ENCODE results near the gene SSC4D. TPM values are rescaled to one million over a fixed set of nuclear protein-coding genes. Genes with fewer than 3 reads are reported as not detected.

Gene SSC4D
- polyA plus RNA-seq, 1 donor from 2014 or later = 2.5 TPM

- Histone ChIP-seq H3K9me3 (ENCODE audit: low read length) (no peaks in the 10 kb centered on the region), H3K36me3 (ENCODE audit: insufficient read depth, low read length) (no peaks in the 10 kb centered on the region), H3K4me3 (ENCODE audit: low read length) (no peak overlapping the region), H2AFZ (ENCODE audit: low read depth, low read length) (no peak overlapping the region), H3K4me2 (ENCODE audit: low read length) (no peak overlapping the region), H3K27ac (ENCODE audit: low read length) (no peak overlapping the region), H3F3A (ENCODE audit: insufficient read depth, low read length, poor library complexity, severe bottlenecking) (no peaks in the 10 kb centered on the region), H4K20me1 (ENCODE audit: insufficient read depth) (no peaks in the 10 kb centered on the region), H3K27me3 (ENCODE audit: insufficient read depth, low read depth, low read length) (no peaks in the 10 kb centered on the region), H3K9ac (ENCODE audit: low read length) (no peak overlapping the region), H3K79me2 (replicated peaks; ENCODE audit: insufficient read depth, low read length) (no peaks in the 10 kb centered on the region), H3K9me2 (ENCODE audit: insufficient read depth, low read length) (no peaks in the 10 kb centered on the region)
- no peak for TF ChIP-seq RAD21 (conservative IDR thresholded peaks at IDR 0.05)
- TF ChIP-seq EP300 (conservative IDR thresholded peaks at IDR 0.05; ENCODE audit: poor library complexity, severe bottlenecking) = no peak
- TF ChIP-seq POLR2AphosphoS5 (IDR thresholded peaks at IDR 0.05) = no peak
- no peak for TF ChIP-seq TAF1 (IDR thresholded peaks at IDR 0.05; ENCODE audit: low read depth)
- TF ChIP-seq SMC3 (conservative IDR thresholded peaks at IDR 0.05; ENCODE audit: poor library complexity) = no peak
- TF ChIP-seq REST (IDR thresholded peaks at IDR 0.05; ENCODE audit: borderline replicate concordance) = no peak
- TF ChIP-seq CTCF (IDR thresholded peaks at IDR 0.05; ENCODE audit: poor library complexity, severe bottlenecking) = no peak
- TF ChIP-seq MXI1 (conservative IDR thresholded peaks at IDR 0.05; ENCODE audit: poor library complexity, severe bottlenecking) = no peak
- TF ChIP-seq EZH2 (IDR thresholded peaks at IDR 0.05; ENCODE audit: borderline replicate concordance, insufficient read depth, low read length, poor library complexity, severe bottlenecking) = no peak
Observed at GRCh38 chr7:76428868-76429805, 19.6 kb upstream of the SSC4D start.

- Histone ChIP-seq H3K27ac (ENCODE audit: low read length) (no peak overlapping the region), H3K36me3 (ENCODE audit: insufficient read depth, low read length) (no peaks in the 10 kb centered on the region), H3K4me2 (ENCODE audit: low read length) (no peak overlapping the region), H2AFZ (ENCODE audit: low read depth, low read length) (no peak overlapping the region), H3K9me2 (ENCODE audit: insufficient read depth, low read length) (no peaks in the 10 kb centered on the region), H3K9ac (ENCODE audit: low read length) (no peak overlapping the region), H3K79me2 (replicated peaks; ENCODE audit: insufficient read depth, low read length) (no peaks in the 10 kb centered on the region), H3K9me3 (ENCODE audit: low read length) (no peaks in the 10 kb centered on the region), H3K27me3 (ENCODE audit: insufficient read depth, low read depth, low read length) (no peaks in the 10 kb centered on the region), H4K20me1 (ENCODE audit: insufficient read depth) (no peaks in the 10 kb centered on the region), H3K4me3 (ENCODE audit: low read length) (no peak overlapping the region), H3F3A (ENCODE audit: insufficient read depth, low read length, poor library complexity, severe bottlenecking) (no peaks in the 10 kb centered on the region)
- TF ChIP-seq TAF1 (IDR thresholded peaks at IDR 0.05; ENCODE audit: low read depth) (no peak), EP300 (conservative IDR thresholded peaks at IDR 0.05; ENCODE audit: poor library complexity, severe bottlenecking) (no peak), POLR2AphosphoS5 (IDR thresholded peaks at IDR 0.05) (no peak), CTCF (IDR thresholded peaks at IDR 0.05; ENCODE audit: poor library complexity, severe bottlenecking) (no peak), REST (IDR thresholded peaks at IDR 0.05; ENCODE audit: borderline replicate concordance) (no peak), MXI1 (conservative IDR thresholded peaks at IDR 0.05; ENCODE audit: poor library complexity, severe bottlenecking) (no peak), SMC3 (conservative IDR thresholded peaks at IDR 0.05; ENCODE audit: poor library complexity) (no peak), RAD21 (conservative IDR thresholded peaks at IDR 0.05) (no peak), EZH2 (IDR thresholded peaks at IDR 0.05; ENCODE audit: borderline replicate concordance, insufficient read depth, low read length, poor library complexity, severe bottlenecking) (no peak)
Observed at GRCh38 chr7:76428149-76428823, 18.8 kb upstream of the SSC4D start.
